ENCODE data around the gene METAP1D. TPM values are rescaled to one million over a fixed set of nuclear protein-coding genes. Genes with fewer than 3 reads are reported as not detected.

METAP1D gene
- total RNA-seq, 1 experiment from 2014 or later = 4.7 TPM

- CTCF ChIA-PET = interaction anchor here (0.8 to 5.1 kb wide), 5 partner anchors 8 to 28 kb away, joined by 3 to 47 read pairs (median 3); no protein-coding TSS in a partner anchor
- DNase-seq (ENCODE audit: low spot score) (peak; percentile 46), ATAC-seq (no peak)
- TF ChIP-seq AR (CRISPR knock-in tag; IDR thresholded peaks at IDR 0.05) (no peak), USF2 (CRISPR knock-in tag; IDR thresholded peaks at IDR 0.05) (peak; percentile 72), USF1 (CRISPR knock-in tag; IDR thresholded peaks at IDR 0.05) (peak; percentile 74), GABPB1 (CRISPR knock-in tag; IDR thresholded peaks at IDR 0.05) (0 out of 2 replicates have a peak, but pooled peaks have one; percentile 47)
- H3K36me3 Mint-ChIP-seq = no peaks in the 10 kb centered on the region
- H3K27ac Mint-ChIP-seq = no peak overlapping the region
- POLR2A ChIA-PET = interaction anchor here (1.8 kb wide), 1 partner anchor 12 kb away, joined by 6 read pairs; no protein-coding TSS in a partner anchor
- peak overlapping the region; percentile 48 for H3K4me3 Mint-ChIP-seq
- H3K4me1 Mint-ChIP-seq = peaks cover 51% of the 10 kb centered on the region
- H3K9me3 Mint-ChIP-seq = no peaks in the 10 kb centered on the region
- H3K27me3 Mint-ChIP-seq (ENCODE audit: low read depth) = peaks cover 99% of the 10 kb centered on the region
Measured at GRCh38 chr2:172098650-172099471, 99.1 kb downstream of the METAP1D start.

- Mint-ChIP-seq H3K9me3 (no peaks in the 10 kb centered on the region), H3K27me3 (ENCODE audit: low read depth) (peaks cover 99% of the 10 kb centered on the region), H3K4me1 (peaks cover 47% of the 10 kb centered on the region), H3K27ac (no peak overlapping the region), H3K4me3 (peak overlapping the region; percentile 35; the same call in 1 of the 2 replicates), H3K36me3 (no peaks in the 10 kb centered on the region)
- DNase-seq (ENCODE audit: low spot score) (no peak), ATAC-seq (no peak)
- CTCF ChIA-PET = interaction anchor here (0.8 to 1.9 kb wide), 4 partner anchors 13 to 28 kb away, joined by 3 to 7 read pairs (median 3); no protein-coding TSS in a partner anchor
- POLR2A ChIA-PET = interaction anchor here (1.8 kb wide), 1 partner anchor 13 kb away, joined by 6 read pairs; no protein-coding TSS in a partner anchor
- TF ChIP-seq USF2 (CRISPR knock-in tag; IDR thresholded peaks at IDR 0.05) = no peak
- TF ChIP-seq IRF1 (CRISPR knock-in tag; IDR thresholded peaks at IDR 0.05) = no peak
Measured at GRCh38 chr2:172099472-172100079, 99.8 kb downstream of the METAP1D start.

- H3K27me3 Mint-ChIP-seq (ENCODE audit: low read depth) = peaks cover 99% of the 10 kb centered on the region
- no peak overlapping the region for H3K27ac Mint-ChIP-seq
- CTCF ChIA-PET = interaction anchor here (1.3 to 1.9 kb wide), 2 partner anchors 14 to 27 kb away, joined by 3 to 7 read pairs; no protein-coding TSS in a partner anchor
- no peak for TF ChIP-seq ERG (CRISPR knock-in tag; IDR thresholded peaks at IDR 0.05)
- TF ChIP-seq MLX (CRISPR knock-in tag; IDR thresholded peaks at IDR 0.05) = no peak
- TF ChIP-seq NR2C2 (CRISPR knock-in tag; IDR thresholded peaks at IDR 0.05) = no peak
- no peak for TF ChIP-seq IRF2 (CRISPR knock-in tag; IDR thresholded peaks at IDR 0.05; ENCODE audit: borderline replicate concordance, low read depth)
- TF ChIP-seq SOX15 (CRISPR knock-in tag; IDR thresholded peaks at IDR 0.05) = no peak
- TF ChIP-seq ETV6 (CRISPR knock-in tag; IDR thresholded peaks at IDR 0.05) = no peak
- no peak for TF ChIP-seq ZNF396 (CRISPR knock-in tag; IDR thresholded peaks at IDR 0.05; ENCODE audit: borderline replicate concordance)
- no peak for TF ChIP-seq FOXP1 (CRISPR knock-in tag; IDR thresholded peaks at IDR 0.05; ENCODE audit: borderline replicate concordance)
- no peak for TF ChIP-seq E2F1 (CRISPR knock-in tag; IDR thresholded peaks at IDR 0.05)
- TF ChIP-seq IRF1 (CRISPR knock-in tag; IDR thresholded peaks at IDR 0.05) = no peak
- TF ChIP-seq NR3C1 (CRISPR knock-in tag; conservative IDR thresholded peaks at IDR 0.05; ENCODE audit: low read depth) = no peak
Measured at GRCh38 chr2:172100080-172100934, 100.6 kb downstream of the METAP1D start.

More at GRCh38 chr2:172100080-172100934, 100.6 kb downstream of the METAP1D start:
- POLR2A ChIA-PET = interaction anchor here (1.5 kb wide), 1 partner anchor 10 kb away, joined by 3 read pairs; no protein-coding TSS in a partner anchor
- Mint-ChIP-seq H3K9me3 (no peaks in the 10 kb centered on the region), H3K4me3 (peak overlapping the region; percentile 45), H3K4me1 (peaks cover 48% of the 10 kb centered on the region), H3K36me3 (no peaks in the 10 kb centered on the region)
- ATAC-seq (no peak), DNase-seq (ENCODE audit: low spot score) (peak; percentile 49)

Data from WTC11 (cell line).